Stimulated activated CD8-positive, alpha-beta memory T cell treated with anti-CD3 and anti-CD28 coated beads, Interleukin-12 subunit alpha, Interleukin-12 subunit beta, amount 100 ng/mL, for 4 hours (primary cell): ENCODE data around the gene MEGF11.

Experiments
- DNase-seq: peaks from one replicate; pipeline ENCODE4 v3.0.0-alpha.2; 2020; ENCODE audit warnings: low read depth

The MEGF11 gene

DNA sequence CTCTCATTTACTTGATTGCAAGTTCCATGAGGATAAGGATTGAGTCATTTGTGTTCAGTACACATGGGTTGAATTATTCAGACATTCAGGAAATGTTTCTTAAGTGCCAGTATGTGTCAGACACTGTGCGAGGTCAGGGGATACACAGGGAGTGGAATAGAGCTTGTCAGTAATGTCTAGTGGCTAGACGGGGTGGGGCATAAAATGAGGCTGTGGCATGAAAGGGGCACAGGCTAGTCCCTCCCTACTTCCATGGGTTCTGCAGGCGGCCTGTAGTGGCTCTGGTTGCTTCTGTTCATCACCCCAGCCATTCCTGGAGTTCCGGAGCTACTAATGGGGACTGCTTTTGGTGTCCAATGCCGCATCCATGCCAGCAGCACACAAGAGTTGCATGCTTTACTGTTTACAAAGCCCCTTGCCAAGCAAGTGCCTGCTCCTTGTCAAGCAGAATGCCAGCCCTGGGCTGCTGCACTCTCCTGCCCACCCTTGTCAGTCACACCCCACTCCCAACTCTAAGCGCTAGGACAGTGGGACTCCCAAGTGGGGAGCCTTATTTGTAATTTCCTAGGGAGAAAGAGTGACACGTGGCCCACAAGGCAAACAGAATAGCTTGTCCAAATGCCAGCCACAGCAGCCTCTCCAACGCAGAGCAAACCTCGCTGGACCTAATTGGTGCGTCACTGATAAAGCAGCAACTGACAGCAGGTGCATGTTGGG is 313.5 kb downstream of the MEGF11 start:
- DNase-seq = no peak

DNA sequence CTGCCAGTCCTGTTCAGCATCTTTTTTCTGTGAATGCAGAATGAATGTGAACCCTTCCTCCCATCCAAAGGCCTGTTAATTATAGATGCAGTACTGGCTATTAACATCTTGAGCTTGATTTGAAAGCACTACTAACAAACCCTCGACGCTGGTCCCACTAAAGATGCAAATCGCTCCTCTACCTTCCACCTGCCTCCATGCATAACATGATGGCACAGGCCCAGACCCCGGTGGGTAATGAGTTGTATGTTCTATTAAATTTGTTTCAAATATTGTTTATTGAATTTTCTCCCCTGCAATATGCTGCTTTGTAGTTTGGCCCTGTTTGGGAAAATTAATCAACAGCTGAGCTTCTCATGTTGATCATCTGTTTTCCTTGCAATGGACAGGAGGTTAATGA is 314.9 kb downstream of the MEGF11 start:
- no peak for DNase-seq

DNA sequence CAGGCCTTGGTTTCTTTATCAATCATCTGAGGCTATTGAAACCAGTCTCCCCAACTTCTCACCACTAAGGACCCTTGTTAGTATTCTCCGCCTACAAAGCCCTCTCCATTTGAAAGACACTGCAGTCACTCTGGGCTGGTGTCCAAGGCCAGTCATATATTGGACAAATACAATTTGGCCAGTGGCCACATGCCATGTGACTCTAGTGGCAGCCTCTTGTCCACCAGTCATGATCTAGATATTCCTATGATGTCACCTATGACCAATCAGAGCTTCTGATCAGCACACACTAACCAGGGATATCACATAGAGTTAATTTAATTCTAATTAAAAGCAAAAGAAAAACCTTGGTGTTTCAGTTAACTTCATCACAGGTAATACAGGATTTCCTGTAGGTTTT is 316.1 kb downstream of the MEGF11 start:
- no peak for DNase-seq

DNA sequence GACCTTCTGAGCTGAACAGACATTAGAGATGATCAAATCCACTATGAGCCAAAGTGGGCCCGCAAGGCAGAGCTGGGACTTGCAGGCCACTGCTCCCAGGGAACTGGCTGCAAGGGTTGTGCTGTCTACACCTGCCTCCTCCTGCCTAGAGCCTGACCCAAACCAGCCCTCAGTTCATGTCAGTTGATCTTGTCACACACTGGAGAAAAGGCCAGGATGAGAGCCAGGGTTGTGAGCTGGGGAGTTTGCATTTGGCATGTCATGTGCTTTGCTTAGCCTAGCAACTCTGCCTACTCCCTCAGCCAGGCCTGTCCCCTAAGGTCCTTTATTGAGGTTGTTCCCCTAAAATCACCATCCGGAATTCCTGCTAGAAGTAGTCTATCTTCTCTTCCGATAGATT is 316.5 kb downstream of the MEGF11 start:
- no peak for DNase-seq

DNA sequence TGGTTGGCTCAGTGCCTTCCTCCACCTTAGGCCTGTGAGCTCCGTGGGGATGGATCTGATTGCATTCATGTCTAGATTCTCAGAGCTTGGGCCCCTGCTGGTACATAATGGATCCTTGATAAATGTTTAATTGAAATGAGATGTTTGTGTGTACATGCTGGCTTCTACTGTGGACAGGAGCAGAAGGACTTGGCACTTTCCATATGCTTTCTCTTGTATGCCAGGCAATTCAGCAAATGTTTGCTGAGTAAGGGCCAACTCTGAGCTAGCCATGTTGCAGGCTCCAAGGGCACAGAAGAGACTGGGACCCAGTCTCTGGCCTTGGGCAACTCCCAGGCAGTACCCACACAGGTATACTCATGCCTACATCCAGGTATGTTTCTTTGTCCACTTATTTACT is 317.3 kb downstream of the MEGF11 start:
- no peak for DNase-seq

DNA sequence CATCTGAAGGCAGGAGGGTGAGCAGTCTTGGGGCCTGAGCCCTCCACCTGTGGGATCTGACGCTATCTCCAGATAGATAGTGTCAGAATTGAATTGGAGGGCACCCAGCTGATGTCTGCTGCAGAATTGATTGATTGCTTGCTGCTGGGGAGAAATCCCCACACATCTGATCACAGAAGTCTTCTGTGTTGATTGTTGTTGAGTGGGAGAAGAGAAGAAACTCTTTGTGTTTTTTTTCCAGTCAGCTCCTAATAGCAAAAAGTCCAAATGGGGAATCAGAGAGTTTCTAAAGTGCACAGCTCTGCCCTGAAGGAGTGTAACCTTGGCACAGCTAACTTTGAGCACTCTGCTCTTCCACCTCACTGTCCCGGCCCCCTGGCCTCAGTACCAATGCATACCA is 318.2 kb downstream of the MEGF11 start:
- DNase-seq = no peak

DNA sequence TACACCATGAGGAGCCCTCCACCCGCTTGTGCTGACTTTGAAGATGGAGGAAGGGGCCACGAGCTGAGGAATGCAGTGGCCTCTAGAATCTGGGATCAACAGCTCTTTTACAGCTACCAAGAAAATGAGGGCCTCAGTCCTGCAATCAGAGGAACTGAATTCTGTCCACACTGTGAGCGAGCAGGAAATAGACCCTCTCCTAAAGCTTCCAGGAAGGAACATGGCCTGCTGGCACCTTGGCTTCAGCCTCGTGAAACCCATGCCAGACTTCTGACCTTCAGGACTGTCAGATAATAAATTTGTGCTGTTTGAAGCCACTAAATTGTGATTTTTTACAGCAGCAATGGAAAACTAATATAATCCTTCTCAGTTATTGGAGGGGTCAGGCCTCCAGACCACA is 322.3 kb downstream of the MEGF11 start:
- DNase-seq = no peak

DNA sequence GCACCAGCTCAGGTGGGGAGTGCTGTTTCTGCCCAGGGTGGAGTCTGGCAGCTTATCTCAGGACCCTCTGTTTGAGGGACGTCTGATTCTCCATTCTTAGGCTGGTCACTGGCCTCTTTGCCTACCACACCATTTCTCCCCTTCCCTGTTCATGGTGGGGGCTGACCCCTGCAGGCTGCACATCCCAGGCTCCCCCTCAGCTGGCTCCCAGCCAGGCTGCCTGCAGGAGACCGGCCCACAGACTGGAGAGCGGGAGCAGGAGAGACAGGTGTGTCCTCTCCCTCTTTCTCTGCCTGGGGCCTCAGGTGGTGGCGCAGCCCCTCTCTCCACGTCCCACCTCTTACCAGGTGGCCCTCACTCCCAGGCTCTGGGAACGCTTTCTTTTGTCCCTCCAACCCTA is 323.4 kb downstream of the MEGF11 start:
- no peak for DNase-seq

DNA sequence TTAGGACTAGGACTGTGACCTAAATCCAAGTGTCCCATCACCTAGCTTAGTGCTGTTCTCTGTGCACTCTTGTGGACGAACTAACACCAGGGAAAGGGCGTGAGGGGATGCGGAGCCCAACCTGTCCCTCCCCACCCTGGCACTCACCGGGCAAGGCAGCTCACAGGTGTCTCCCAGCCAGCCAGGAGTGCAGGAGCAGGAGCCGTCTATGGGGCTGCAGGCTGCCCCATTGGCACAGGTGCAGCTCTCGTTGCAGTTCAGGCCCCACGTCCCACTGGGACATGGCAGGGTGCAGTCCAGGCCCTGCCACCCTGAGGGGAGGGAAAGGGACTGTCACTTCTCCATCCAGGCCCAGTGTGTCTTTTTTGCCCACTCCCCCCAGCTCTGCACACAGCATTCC is 324.0 kb downstream of the MEGF11 start:
- no peak for DNase-seq

DNA sequence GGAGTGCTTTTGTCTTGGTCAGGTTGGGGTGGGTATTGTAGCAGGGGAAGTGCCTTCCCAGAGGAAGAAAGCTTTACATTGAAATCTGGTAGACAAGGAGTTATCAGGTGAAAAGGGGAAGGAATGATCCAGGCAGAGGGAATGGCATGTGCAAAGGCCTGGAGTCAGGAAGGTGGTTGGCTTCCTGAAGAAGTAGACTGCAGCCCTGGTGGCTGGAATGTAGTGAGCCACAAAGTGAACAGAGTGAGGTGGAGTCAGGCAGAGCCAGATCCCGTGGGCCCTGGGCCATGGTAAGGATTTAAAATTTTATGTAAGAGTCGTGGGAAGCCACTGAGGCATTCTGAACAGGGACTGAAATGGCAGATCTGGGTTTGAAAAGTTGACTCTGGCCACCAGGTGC is 326.0 kb downstream of the MEGF11 start:
- DNase-seq = no peak

DNA sequence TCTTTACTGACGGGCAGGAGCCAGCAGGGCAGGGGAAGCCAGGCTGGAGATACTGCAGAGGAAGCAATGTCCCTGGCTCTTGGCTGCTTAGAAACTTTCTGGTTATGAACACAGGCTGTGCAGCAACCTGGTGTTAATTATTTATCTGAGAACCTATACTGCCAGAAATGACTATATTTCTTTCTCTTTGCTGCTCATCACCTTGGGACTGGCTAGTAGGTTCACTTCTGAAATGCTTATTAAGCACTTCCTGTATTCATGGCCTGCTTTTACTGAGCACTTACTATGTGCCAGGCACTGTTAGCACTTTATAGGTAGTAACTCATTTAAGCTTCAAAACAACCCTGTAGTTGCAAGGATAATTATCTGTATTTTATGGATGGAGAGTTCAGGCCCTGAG is 326.7 kb downstream of the MEGF11 start:
- no peak for DNase-seq

DNA sequence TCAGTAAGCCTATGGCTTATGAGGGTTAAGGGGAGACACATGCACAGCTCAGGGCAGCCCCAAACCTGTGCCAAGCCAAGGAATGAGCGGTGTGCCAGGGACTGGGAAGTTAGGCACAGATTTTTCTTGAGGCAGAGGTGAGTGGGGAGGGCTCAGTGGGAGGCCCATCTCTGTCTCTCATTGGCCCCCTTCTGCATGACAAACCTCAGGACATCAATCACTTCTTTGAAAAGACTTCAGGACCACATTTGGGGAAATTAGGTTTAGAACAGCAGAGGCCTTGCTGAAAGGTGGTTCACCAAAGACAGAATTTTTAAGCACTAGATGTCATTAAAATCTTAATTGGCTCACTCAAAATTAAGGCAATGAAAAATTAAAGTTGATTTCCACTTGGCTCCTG is 327.1 kb downstream of the MEGF11 start:
- no peak for DNase-seq

DNA sequence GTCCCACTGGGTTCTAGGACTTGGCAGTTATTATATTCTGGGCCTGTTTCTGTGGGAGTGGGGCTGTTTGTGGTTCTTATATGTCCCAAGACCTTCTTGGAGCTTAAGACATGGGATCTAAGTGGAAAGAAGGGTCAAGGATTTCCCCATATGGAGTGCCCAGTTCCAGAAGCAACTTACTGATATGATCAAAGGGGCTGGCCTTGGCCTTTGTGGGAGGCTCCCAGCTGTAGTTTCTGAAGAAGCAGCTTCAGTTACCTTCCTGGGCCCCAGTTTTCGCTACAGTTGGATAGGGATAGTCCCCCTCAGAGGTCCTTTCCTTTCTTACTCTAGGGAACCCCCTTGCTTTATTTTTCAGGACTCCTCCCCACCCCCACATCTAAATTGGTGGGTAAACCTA is 328.2 kb downstream of the MEGF11 start:
- DNase-seq = no peak

DNA sequence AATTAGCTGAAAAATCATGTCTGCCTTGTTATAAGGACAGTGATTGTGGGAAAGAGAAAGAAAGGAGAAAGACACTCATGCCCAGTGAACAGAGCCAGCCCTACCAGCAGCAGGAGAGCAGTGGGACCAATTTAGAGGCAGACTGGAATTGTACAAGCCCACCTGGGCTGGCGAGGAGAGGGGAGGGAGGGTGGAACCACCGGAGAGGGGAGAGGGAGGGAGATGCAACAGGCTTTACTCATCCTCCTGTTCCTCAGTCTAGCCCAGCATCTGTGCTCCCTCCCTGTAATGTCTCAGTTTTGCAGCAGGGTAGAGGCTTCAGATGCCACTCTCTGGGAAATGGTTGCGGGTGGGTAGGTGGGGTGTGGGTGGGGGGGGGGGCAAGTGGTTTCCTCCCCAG is 329.5 kb downstream of the MEGF11 start:
- no peak for DNase-seq

DNA sequence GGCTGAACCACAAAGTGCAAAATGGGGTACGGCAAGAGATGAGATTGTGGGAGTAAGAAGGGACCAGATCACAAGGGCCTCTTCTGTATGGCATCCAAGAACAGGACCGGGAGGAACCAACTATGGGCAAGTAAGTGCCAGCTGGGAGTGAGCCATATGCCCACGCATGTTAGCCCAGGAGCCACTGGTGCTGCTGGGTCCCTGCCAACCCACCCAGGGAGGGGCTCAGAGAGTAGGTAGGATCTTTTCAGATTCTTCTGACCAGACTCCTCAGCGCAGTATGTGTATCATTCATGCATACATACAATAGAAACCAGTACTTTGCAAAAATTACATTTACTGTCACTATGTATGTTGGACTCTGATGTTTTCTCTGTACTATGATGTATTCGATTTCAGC is 330.3 kb downstream of the MEGF11 start:
- no peak for DNase-seq

DNA sequence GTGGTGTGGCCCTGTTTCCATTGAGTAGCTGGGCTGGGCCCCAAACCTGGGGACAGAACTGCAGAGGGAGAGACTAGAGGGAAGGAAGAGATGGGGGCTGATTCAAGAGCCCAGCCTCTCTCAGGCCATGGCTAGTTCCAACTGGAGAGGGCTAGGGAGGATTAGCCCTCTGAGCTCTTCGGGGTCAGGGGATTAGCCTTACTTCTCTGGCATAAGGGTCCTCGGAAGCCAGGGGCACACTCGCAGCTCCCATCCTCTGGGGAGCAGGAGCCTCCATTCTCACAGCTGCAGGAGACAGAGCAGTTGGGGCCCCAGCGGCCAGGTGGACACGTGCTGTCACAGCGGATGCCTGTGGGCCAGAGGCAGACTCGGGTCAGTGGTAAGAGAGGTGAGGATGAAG is 330.9 kb downstream of the MEGF11 start:
- DNase-seq = no peak

DNA sequence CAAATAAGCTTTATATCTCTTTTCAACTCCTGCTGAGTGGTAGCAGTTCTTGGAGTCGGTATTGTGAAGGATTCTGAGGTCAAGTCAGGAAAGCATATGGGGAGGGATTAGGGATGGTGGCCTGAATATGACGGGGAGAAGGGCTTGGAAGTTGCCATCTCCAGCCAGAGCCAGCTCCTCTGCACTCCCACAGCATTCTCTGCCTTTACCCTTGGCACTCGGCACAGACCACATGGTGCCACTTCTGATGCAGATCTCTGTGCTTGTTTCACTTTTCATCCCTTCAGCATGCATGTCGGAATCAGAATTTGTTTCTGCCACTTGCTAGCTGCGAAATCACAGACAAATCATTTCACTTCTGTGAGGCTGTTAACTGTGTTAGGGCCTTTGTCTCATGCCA is 331.8 kb downstream of the MEGF11 start:
- no peak for DNase-seq

DNA sequence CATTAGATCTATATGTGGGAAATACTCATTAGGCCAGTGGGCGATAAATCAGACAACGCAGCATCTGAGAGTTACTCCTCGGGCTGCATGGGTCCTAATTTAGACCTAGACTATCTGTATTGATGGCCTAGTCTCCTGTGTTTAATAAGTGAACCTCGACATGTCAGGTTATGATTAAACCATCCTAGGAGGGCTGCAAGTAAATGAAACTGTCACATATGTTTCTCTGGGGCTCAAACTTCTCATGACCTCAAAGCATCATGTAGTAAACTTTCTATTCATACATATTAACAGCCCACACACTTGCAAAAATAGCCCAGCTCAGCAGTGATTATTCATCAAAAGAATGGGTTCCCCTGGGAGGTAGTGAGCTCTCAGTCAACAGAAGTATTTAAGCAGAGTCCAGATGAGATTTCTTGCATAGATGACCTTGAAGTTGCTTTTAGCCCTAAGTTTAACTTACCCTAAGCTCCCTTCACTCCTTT is 332.7 kb downstream of the MEGF11 start:
- DNase-seq = no peak

DNA sequence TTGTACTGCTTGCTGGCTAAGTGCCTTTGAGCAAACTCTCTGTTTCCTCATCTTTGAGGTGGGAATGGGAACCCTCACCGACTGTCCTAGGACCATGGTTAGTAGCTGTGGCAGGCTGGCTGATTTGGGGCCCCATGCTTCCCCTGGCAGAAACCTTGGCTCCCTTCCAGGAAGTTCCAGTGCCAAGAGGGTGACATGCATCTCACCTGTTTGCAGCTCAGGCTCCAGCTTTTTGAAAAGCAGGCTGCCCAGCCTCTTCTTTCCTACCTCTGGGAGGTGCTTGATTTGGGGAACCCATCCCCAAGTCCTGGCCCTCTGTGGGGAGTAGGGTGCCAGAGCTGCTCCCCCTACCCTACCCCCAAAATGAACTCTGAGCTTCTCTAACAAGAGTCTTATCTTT is 333.4 kb downstream of the MEGF11 start:
- no peak for DNase-seq

DNA sequence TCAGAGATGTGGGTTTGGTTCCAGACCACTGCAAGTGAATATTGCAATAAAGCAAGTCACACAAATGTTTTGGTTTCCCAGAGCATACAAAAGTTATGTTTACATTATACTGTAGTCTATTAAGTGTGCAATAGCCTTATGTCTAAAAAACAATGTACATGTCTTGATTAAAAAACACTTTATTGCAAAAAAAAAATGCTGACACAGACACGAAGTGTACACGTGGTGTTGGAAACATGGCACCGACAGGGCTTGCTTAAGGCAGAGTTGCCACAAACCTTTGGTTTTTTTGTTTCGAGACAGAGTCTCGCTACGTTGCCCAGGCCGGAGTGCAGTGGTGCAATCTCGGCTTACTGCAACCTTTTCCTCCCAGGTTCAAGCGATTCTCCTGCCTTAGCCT is 334.2 kb downstream of the MEGF11 start:
- no peak for DNase-seq

DNA sequence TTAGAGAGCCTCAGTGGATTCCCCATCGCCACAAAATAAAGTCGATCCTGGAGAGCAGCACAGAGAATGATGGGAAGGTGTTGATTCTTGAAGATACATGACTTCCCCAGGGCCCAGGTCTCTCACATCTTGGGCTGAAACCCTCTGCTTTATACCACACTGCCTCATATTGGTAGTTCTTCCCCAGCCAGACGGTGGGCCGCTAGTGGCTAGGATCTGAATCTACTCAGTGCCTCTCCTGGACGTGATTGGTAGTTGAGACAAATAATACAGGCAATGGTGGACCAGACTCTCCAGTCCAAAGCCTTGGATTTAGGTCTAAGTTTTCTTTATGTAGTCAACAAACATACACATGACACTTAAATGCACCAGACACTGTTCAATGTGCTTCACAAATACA is 334.6 kb downstream of the MEGF11 start:
- no peak for DNase-seq

DNA sequence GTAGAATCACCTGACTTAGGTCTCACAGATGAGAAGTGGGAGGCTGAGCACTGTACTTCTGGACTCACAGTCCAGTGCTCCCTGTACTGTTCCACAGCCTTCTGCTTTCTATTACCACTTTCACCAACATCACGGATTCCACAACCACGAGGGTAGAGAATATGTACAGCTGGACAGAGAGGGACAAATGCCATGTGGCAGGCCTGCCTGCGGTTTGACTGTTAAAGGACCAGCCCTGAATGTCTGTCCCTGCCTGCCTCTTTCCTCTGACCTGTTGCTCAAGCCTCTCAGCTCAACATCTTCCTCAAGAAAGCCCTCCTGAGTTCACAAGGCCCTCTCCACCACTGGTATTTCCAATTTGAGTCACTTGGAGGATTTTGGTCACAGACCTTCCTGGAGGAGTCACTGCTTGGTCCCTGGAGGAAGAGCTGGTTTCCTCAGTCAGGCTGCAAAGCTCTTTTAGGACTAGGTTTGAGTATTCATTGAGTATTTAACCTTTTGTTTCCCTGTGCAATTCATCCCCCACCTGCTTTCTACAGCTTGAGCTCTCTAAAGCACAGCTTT is 335.1 kb downstream of the MEGF11 start:
- no peak for DNase-seq

DNA sequence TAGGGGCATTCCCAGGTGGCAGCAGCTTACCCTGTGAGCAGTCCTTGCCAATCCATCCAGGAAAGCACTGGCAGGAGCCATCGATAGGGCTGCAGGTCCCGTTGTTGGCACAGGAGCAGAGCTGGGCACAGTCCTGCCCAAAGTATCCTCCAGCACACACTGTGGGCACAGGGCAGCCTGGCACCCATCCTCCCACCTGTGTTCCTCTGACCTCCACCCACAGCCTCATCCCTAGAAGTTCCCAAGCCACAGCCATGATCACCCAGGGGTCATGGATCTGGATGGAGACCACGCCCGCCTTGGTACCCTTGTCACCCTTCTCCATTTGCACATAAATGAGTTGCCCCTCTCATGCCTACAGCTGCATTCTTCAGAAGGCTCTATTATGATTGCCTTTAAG is 335.6 kb downstream of the MEGF11 start:
- DNase-seq = no peak

DNA sequence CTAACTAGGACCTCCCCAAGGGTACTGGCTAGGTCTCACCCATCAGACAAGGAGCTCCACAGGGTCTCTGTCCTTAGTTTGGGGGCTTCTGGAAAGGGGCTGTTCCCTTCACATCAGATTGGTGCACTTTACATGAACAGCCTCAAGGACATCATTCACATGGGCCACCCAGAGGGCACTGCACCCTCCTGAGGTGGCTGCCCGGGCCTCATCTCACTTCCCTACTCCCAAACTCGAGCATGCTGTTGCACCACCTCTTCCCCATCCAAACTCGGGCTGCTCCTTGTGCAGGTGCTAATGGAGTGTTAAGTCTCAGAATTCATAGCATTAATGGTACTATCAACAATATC is 336.2 kb downstream of the MEGF11 start:
- no peak for DNase-seq
